ENCODE results near the gene KCNH1.

The KCNH1 gene

DNA sequence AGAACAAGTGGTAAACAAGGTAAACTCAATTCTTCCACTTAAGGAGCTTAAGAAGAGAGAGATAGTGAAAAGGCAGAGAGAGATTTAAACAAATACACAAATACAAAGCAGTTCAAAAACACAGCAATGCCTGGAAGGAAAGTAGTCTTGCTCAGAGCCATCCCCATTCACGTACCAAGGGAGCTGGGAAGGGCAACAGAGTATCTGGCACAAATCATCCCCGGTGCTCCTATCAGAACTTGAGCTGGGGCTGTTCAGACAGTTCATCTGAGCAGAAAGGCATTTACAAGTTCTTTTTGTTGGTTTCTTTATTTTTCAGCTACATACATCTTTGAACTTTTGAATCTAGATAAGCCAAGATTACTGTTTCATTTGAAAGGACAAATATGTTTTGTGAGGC, 233.9 kb downstream of the KCNH1 start (continued):
- TF ChIP-seq ZBTB1 (tag by site-specific recombination; IDR thresholded peaks at IDR 0.05): no peak
- no peak for TF ChIP-seq ZNF837 (tag by site-specific recombination; IDR thresholded peaks at IDR 0.05)
- TF ChIP-seq, protein P1, sequence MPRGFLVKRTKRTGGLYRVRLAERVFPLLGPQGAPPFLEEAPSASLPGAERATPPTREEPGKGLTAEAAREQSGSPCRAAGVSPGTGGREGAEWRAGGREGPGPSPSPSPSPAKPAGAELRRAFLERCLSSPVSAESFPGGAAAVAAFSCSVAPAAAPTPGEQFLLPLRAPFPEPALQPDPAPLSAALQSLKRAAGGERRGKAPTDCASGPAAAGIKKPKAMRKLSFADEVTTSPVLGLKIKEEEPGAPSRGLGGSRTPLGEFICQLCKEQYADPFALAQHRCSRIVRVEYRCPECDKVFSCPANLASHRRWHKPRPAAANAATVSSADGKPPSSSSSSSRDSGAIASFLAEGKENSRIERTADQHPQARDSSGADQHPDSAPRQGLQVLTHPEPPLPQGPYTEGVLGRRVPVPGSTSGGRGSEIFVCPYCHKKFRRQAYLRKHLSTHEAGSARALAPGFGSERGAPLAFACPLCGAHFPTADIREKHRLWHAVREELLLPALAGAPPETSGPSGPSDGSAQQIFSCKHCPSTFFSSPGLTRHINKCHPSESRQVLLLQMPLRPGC (tag by site-specific recombination; IDR thresholded peaks at IDR 0.05): no peak
- no peak for TF ChIP-seq SCRT2 (tag by site-specific recombination; IDR thresholded peaks at IDR 0.05)
- TF ChIP-seq, protein P2, sequence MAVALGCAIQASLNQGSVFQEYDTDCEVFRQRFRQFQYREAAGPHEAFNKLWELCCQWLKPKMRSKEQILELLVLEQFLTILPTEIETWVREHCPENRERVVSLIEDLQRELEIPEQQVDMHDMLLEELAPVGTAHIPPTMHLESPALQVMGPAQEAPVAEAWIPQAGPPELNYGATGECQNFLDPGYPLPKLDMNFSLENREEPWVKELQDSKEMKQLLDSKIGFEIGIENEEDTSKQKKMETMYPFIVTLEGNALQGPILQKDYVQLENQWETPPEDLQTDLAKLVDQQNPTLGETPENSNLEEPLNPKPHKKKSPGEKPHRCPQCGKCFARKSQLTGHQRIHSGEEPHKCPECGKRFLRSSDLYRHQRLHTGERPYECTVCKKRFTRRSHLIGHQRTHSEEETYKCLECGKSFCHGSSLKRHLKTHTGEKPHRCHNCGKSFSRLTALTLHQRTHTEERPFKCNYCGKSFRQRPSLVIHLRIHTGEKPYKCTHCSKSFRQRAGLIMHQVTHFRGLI (tag by site-specific recombination; IDR thresholded peaks at IDR 0.05): no peak
- no peak for TF ChIP-seq ZNF354C (tag by site-specific recombination; IDR thresholded peaks at IDR 0.05; ENCODE audit: borderline replicate concordance, low read depth)
- TF ChIP-seq IKZF3 (tag by site-specific recombination; IDR thresholded peaks at IDR 0.05): no peak
- TF ChIP-seq, protein P3, sequence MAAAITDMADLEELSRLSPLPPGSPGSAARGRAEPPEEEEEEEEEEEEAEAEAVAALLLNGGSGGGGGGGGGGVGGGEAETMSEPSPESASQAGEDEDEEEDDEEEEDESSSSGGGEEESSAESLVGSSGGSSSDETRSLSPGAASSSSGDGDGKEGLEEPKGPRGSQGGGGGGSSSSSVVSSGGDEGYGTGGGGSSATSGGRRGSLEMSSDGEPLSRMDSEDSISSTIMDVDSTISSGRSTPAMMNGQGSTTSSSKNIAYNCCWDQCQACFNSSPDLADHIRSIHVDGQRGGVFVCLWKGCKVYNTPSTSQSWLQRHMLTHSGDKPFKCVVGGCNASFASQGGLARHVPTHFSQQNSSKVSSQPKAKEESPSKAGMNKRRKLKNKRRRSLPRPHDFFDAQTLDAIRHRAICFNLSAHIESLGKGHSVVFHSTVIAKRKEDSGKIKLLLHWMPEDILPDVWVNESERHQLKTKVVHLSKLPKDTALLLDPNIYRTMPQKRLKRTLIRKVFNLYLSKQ (tag by site-specific recombination; IDR thresholded peaks at IDR 0.05; ENCODE audit: borderline replicate concordance): no peak
- TF ChIP-seq, protein P4, sequence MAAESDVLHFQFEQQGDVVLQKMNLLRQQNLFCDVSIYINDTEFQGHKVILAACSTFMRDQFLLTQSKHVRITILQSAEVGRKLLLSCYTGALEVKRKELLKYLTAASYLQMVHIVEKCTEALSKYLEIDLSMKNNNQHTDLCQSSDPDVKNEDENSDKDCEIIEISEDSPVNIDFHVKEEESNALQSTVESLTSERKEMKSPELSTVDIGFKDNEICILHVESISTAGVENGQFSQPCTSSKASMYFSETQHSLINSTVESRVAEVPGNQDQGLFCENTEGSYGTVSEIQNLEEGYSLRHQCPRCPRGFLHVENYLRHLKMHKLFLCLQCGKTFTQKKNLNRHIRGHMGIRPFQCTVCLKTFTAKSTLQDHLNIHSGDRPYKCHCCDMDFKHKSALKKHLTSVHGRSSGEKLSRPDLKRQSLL (tag by site-specific recombination; IDR thresholded peaks at IDR 0.05): no peak
- TF ChIP-seq ZNF146 (tag by site-specific recombination; IDR thresholded peaks at IDR 0.05): no peak
- TF ChIP-seq ZNF133 (tag by site-specific recombination; IDR thresholded peaks at IDR 0.05): no peak
- TF ChIP-seq ZBTB17 (tag by site-specific recombination; IDR thresholded peaks at IDR 0.05): no peak

DNA sequence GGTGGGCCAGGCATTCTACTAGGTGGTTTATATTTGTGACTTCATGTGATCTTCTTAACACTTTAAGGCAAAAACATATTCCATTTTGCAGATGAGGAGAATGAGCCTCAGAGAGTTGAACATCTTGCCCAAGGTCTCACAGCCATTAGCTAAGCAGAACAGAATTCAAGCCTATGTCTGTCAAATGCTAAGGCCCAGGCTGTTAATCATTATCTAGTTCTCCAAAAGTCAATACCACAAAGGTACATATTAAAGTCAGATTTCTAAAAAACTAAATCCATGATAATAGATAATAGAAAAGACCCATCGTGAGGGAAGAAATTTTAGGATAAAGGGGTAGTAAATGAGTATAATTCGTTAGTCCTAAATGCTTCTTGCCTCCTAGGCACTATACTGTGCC, 234.3 kb downstream of the KCNH1 start:
- no peaks in the 10 kb centered on the region for H3K36me3 ChIP-seq (ENCODE audit: control insufficient read depth in 2 of 2, insufficient read depth in 1 of 2, low read length in 2 of 2)
- POLR2A ChIA-PET: no interaction called here
- H3K4me1 ChIP-seq (ENCODE audit: control insufficient read depth, insufficient read depth, low read length): no peaks in the 10 kb centered on the region
- no peak overlapping the region for H3K4me3 ChIP-seq (ENCODE audit: low read depth, low read length)
- CTCF ChIA-PET: interaction anchor here (0.6 kb wide), 1 partner anchor 50 kb away, joined by 3 read pairs; no protein-coding TSS in a partner anchor
- TF ChIP-seq ZNF660 (tag by site-specific recombination; IDR thresholded peaks at IDR 0.05): no peak
- no peak for TF ChIP-seq ZBTB21 (tag by site-specific recombination; IDR thresholded peaks at IDR 0.05)
- TF ChIP-seq ZNF792 (tag by site-specific recombination; IDR thresholded peaks at IDR 0.05): no peak
- TF ChIP-seq SP7 (tag by site-specific recombination; IDR thresholded peaks at IDR 0.05): no peak
- H3K27ac ChIP-seq (ENCODE audit: extremely low read depth, low read depth, low read length): no peak overlapping the region
- no peaks in the 10 kb centered on the region for H3K9me3 ChIP-seq (ENCODE audit: control insufficient read depth, insufficient read depth, low read depth, low read length)

DNA sequence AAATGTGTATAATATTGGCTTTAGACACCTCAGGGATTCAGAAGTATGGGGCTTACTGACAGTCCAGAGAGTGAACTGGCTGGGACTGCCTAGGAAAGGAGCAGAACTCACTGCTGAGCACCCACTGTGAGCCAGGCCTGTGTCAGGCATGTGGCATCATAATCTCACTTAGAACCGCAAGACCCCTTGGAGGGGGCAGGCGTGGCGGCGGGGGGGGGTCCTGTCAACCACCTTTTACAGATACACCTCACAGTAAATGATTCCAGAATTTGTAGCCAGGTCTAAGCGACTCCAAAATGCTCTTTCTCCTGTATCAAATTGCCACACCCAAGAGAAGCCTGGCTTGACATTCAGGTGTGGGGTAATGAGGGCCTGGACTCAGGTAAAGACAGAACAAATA, 235.5 kb downstream of the KCNH1 start:
- ChIA-PET POLR2A (no interaction called here), CTCF (no interaction called here)
- no peak overlapping the region for H3K4me3 ChIP-seq (ENCODE audit: low read depth, low read length)
- no peaks in the 10 kb centered on the region for H3K4me1 ChIP-seq (ENCODE audit: control insufficient read depth, insufficient read depth, low read length)
- H3K27ac ChIP-seq (ENCODE audit: extremely low read depth, low read depth, low read length): no peak overlapping the region
- no peaks in the 10 kb centered on the region for H3K36me3 ChIP-seq (ENCODE audit: control insufficient read depth in 2 of 2, insufficient read depth in 1 of 2, low read length in 2 of 2)
- H3K9me3 ChIP-seq (ENCODE audit: control insufficient read depth, insufficient read depth, low read depth, low read length): no peaks in the 10 kb centered on the region; the same call in 1 of the 2 replicates
- TF ChIP-seq ZNF354C (tag by site-specific recombination; IDR thresholded peaks at IDR 0.05; ENCODE audit: borderline replicate concordance, low read depth) (no peak), SCRT1 (tag by site-specific recombination; IDR thresholded peaks at IDR 0.05; ENCODE audit: borderline replicate concordance) (no peak), ZFP37 (tag by site-specific recombination; IDR thresholded peaks at IDR 0.05) (no peak), YY1 (tag by site-specific recombination; IDR thresholded peaks at IDR 0.05) (no peak), ZNF19 (tag by site-specific recombination; IDR thresholded peaks at IDR 0.05; ENCODE audit: low read depth) (no peak), ZNF311 (tag by site-specific recombination; IDR thresholded peaks at IDR 0.05; ENCODE audit: borderline replicate concordance) (no peak), ZNF16 (tag by site-specific recombination; IDR thresholded peaks at IDR 0.05; ENCODE audit: low read depth) (no peak), ZNF239 (tag by site-specific recombination; IDR thresholded peaks at IDR 0.05) (no peak)
- TF ChIP-seq, protein P5, sequence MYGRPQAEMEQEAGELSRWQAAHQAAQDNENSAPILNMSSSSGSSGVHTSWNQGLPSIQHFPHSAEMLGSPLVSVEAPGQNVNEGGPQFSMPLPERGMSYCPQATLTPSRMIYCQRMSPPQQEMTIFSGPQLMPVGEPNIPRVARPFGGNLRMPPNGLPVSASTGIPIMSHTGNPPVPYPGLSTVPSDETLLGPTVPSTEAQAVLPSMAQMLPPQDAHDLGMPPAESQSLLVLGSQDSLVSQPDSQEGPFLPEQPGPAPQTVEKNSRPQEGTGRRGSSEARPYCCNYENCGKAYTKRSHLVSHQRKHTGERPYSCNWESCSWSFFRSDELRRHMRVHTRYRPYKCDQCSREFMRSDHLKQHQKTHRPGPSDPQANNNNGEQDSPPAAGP (tag by site-specific recombination; IDR thresholded peaks at IDR 0.05): no peak
- TF ChIP-seq, protein P6, sequence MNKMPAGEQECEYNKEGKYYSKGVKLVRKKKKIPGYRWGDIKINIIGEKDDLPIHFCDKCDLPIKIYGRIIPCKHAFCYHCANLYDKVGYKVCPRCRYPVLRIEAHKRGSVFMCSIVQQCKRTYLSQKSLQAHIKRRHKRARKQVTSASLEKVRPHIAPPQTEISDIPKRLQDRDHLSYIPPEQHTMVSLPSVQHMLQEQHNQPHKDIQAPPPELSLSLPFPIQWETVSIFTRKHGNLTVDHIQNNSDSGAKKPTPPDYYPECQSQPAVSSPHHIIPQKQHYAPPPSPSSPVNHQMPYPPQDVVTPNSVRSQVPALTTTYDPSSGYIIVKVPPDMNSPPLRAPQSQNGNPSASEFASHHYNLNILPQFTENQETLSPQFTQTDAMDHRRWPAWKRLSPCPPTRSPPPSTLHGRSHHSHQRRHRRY (tag by site-specific recombination; IDR thresholded peaks at IDR 0.05): no peak
- TF ChIP-seq, protein P7, sequence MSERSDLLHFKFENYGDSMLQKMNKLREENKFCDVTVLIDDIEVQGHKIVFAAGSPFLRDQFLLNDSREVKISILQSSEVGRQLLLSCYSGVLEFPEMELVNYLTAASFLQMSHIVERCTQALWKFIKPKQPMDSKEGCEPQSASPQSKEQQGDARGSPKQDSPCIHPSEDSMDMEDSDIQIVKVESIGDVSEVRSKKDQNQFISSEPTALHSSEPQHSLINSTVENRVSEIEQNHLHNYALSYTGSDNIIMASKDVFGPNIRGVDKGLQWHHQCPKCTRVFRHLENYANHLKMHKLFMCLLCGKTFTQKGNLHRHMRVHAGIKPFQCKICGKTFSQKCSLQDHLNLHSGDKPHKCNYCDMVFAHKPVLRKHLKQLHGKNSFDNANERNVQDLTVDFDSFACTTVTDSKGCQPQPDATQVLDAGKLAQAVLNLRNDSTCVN (tag by site-specific recombination; optimal IDR thresholded peaks at IDR 0.05): no peak

Data from HEK293 (cell line).